HG03060 (cell line): ENCODE data around the gene E2F6.

ENCODE experiments used
- ATAC-seq: cut with Tn5 transposase; IDR thresholded peaks from one replicate; pipeline ENCODE4 v1.9.1; 2021; ENCODE audit warnings: low read depth, moderate number of reproducible peaks; ENCODE audit not compliant: unreplicated experiment

The E2F6 gene

DNA sequence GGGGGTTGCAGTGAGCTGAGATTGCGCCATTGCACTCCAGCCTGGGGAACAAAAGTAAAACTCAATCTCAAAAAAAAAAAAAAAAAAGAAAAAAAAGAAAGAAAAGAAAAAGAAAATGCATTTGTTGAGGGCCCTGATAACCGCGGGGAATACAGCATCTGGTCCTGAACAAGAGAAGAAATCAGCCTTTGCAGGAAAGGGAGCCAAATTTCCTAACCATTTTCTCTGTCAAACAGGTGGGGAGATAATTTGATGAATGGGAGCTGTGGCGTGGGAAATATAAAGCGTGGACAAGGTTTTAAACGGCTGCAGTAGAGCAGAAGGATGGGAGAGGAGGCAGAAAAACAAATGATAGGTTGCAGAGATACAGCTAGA, 864 bp downstream of the E2F6 start:
- ATAC-seq, result no peak

DNA sequence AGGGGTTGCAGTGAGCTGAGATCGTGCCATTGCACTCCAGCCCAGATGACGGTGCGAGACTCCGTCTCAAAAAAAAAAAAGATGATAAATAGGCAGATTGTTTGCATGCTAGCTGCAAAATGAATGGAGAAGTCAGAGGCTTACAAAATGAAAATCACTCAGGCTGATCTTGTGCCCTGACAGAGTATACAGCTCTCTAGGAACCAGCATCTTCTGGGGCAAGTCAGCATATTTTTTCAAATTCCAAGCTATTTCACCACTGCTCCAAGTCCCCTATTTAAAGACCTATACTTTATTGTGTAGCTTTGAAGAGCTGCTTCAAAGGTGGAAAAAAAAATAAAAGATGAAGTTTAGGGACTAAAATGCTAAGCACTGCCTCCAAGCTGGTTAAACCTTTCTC, 6.1 kb downstream of the E2F6 start:
- ATAC-seq, result no peak

DNA sequence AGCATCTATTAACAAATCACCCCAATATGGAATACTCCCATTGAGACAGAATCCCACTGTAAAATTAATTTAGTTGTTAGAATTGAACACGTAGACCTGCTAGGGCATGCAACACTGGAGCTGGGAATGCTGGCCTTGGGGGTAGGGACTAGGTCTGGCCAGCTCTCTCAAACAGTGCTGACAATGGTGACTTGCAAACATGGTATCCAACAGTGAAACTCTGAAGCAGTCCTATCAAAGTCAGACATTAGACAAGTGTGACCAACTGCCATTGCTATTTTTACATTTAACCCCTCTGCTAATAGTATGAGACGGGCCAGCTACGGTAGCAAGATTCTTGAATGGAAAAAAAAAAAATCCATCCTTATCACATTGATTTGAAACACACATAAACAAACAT, 7.2 kb downstream of the E2F6 start:
- no peak for ATAC-seq

DNA sequence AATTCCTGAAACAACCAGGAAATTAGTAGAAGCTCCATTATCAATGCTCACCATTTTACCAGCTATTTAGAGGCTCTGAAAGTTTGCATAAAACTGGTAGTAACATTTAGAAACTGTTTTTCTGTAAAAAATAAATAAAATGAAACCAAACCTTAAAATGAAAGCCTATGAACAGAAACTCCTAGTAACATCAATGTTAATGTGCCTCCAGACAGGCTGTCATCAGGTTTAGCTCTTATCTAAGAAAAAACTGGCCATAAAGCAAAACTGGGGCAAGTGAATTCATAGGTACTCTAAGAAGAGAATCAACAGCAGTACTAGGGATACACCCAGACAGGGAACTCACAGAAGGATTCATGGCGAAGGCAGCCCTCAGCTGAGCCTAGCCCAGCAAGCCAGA, 8.0 kb downstream of the E2F6 start:
- no peak for ATAC-seq

DNA sequence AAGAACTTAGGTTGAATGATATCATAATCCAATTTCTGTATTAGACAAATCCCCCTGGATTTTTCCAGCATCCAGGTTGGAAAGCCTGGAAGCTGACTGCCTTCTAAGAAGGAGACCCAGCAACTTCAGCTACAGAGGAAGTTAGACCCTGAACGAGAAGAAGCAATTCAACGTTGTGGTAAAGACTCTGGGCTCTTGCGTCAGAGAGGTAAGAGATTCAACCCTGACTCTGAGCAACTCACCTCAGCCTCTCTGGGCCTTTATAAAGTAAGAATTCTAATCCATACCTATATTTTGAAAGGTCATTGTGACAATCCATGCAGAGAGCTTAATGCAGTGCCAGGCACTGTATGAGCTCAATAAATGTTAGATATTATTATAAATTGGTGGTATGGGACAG, 9.7 kb downstream of the E2F6 start:
- no peak for ATAC-seq

DNA sequence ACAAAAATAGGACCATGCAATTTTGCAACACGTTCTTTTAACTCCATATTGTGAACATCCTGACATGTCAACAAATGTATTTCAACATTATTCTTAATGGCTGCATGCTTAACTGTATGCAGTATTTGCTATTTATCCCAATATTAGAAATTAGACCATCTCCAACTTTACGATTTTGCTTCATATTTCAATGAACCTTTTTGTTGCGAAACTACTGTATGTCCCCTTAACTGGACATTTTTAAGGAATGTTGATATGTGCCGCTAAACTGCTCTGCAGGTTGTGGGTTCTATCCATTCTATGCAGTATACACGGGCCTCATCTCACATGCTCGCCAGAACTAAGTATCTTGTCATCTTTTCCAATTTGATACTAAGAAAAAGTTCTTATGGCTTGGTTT, 11.1 kb downstream of the E2F6 start:
- ATAC-seq, result no peak

DNA sequence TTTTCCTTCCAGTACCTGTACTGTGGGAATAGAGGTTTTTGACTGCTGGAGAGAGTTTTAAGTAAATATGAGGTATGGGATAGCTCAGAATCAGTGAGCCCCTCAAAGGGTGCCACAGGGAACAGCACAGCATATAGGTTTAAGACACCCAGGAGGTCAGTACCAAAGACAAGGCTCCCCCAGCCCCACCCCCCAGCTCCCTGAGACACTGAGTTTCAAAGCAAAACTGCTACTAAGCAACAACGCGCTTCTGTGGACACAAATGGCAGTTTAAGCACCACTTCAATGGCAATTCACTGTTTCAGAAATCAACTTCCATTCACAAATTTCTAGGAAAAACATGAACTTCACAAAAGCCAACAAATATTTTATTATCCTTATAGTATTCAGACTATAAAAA, 15.2 kb downstream of the E2F6 start:
- no peak for ATAC-seq

DNA sequence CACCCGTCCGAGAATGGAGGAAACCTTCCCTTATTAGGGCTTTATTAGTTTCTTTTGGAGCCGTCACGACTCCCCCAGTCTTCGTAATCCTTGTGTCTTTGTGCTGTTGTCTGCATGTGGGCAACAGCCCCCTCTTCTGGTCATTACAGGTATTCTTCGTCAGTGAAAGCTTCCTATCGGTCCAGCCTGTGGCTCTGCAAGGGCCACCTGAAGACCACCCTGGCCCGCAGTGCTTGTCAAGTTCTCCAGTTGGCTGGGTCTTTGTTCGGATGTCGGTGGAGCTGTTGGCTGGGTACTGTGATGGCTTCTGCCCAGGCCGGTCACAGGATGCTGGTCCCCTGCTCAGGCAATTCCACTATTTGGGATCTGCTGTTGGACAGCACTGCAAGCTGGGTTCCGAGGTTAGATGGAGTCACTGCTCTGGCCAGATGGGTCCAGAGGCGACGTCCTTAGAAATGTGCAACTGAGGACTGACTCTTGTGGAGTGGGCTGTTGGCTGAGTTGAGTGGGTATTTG, 19.2 kb downstream of the E2F6 start:
- ATAC-seq, result no peak

DNA sequence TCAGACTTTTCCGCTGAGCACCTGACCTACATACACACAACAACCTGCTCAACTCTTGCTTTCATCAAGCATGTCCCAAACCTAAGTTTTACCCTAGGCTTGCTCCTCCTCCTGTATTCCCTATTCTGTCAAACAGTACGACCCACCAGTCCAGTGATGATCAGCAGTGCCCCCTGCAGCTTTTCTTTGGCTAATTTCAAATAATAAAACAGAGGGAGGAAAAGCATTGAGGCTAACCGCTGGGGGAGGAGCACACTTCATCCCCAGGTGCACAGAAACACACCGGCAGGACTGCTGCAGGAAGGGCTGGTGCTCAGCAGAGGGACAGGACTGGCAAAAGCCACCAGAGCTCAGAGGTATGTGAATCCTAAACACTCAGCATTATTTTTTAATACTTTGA, 21.2 kb downstream of the E2F6 start:
- ATAC-seq, result no peak

DNA sequence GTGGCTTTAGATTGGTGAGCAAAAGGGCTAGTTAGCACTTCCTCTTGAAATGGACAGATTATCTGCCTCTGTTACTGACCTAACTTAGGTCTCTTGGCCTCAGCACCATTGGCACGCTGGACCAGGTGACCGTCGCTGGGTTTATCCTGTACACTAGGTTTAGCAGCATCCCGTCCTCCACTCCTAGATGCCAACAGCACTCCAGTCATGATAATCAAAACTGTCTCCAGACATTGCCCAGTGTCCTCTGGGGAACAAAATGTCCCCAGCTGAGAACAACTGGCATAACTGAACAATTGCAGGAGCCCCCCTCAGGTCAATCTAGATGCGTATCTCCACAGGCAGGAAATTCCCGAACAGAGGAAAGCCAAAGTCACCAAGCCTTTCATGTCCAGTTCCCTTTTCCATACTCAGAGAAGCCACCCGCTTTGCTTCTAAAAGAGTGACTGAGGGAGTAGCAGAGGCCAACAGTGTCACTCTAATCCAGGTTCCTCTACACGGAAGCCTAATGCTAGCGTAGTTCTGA, 27.3 kb downstream of the E2F6 start:
- ATAC-seq, result no peak

DNA sequence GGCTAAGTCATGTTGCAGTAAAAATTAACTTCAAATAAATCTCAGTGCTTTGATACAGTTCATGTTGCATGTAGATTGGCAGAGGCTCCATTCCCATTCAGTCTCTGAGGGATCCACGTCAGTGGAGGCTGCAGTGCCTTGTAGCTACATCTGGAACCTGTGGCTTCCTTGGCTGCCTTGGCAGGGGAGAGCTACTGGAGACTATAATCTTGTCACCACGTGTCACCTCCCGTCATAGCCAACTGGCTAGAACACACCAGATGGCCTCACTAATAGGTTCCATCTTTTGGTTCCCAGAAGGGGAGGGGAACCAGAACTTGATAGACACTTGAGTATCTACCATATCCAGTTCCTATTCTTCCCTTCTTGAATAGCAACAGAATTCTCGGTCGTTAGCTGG, 28.4 kb downstream of the E2F6 start:
- ATAC-seq, result no peak

DNA sequence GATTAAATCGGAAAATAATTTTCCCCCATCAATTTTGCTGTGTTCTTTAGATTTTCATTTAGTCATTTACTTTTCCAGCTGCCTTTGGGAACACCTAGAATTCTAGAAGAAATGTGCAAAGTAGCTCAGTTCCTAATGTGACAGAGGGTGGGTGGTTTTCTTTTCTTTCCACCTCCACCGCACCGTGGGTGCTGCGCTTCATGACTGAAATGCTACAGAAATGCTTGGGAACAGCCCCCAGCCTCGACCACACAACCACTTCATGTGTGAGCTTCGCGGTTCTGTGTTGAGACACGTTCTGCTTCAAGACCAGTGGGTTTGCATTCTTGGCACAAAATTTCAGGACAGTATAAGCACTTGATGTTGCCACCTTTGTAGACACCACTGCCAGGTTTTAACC, 30.9 kb downstream of the E2F6 start:
- no peak for ATAC-seq

DNA sequence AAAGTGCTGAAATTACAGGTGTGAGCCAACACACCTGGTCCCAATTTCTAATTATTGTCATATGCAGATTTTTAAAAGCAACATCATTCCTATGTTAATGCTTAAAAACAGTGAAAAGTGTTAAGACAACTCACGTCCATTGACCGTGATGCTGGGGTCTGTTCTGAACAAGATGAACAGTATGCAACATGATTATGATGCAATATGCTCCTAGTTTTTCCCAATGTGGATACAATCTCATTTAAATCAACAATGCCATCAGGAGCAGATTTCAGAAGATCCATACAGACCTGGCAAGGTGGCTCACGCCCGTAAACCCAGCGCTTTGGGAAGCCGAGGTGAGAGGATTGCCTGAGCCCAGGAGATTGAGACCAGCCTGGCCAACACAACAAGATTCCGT, 31.5 kb downstream of the E2F6 start:
- ATAC-seq, result no peak

DNA sequence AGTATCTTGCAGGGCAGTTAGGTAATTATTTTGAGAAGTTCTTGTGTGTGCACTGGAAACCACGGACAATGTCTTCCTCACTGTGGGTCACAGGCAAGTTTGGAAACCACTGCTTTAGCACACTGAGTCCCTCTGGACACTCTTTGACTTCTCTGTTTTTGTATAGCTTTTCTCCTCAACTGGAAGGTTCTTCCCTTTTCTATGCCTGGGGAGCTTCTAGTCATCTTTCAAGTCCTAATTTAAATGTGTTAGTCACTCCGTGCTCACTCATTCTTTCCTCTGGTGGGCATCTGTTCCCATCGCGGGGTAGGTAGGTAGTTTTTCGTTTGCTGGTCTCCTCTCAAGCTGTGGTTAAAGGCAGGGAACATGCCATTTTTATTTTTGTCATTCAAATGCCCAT, 32.1 kb downstream of the E2F6 start:
- no peak for ATAC-seq

DNA sequence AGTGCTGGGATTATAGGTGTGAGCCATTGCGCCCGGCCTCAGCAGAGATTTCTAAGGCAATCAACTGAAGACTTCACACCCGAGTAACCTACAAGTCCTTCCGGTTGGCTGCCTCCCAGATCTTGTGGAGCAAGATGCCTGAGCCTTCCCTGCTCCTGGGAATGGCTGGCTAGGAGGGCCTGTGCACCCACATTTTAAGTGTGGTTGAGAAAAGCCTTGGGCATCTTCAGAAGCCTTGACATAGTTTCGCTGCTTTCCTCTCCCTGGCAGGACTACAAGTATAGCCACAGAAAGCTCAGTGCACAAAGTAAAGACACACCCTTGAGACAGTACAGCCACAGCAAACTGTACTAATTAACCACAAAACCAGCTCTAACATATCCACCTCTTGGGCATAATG, 35.2 kb downstream of the E2F6 start:
- ATAC-seq, result no peak

DNA sequence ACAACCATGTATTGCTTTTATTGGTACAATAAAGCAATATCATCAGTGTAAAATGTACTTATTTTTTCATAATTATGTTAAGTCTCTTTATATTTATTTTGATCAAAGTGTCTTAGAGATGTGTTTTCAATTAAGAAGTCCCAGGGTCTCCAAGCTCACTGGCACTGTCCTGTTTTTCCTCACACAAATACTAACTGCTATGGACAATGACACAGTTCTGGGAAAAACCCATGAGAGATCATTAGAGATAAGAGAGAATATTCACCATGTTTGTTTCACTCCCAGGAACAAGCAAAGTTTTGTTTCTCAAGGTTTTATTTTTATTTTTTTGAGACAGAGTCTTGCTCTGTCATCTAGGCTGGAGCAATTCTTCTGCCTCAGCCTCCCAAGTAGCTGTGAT, 38.7 kb downstream of the E2F6 start:
- ATAC-seq, result no peak

DNA sequence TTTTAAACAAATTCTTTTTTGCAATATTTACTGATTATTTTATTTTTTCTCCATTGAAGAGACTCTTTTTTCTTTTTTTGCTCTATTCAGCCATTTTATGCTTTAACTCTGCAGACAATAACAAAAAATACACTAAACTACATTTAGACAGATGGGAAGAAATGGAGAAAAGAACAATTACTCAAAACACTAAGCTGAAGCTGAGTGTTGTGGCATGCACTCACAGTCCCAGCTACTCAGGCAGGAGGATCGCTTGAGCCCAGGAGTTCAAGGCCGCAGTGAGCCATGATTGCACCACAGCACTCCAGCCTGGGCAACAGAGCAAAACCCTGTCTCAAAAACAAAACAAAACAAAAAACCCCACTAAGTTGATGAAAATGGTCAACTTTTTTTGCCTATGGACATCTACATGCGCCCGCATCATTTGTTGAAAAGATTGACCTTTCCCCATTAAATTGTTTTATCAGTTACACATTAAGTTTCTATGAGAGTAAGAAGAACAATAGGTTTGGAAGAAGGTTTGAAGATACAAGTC, 43.0 kb downstream of the E2F6 start:
- no peak for ATAC-seq

DNA sequence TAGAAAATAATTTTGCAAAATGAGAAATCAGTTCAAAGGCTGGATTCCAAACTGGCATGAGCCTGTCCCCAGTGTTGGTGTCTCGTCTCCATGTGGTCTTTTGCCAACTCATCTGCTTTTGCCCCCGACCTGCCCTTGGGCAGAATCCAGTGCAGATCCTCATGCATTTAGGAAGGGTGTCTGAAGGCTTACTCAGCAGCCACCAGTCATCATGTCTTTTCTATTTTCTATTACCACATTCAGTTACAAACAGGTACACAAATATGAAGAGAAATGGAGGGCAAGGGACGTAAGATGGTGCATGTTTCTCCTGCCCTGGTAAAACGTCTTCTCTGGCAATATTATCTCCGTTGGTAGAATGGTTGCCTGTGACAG, 43.5 kb downstream of the E2F6 start:
- ATAC-seq, result no peak

DNA sequence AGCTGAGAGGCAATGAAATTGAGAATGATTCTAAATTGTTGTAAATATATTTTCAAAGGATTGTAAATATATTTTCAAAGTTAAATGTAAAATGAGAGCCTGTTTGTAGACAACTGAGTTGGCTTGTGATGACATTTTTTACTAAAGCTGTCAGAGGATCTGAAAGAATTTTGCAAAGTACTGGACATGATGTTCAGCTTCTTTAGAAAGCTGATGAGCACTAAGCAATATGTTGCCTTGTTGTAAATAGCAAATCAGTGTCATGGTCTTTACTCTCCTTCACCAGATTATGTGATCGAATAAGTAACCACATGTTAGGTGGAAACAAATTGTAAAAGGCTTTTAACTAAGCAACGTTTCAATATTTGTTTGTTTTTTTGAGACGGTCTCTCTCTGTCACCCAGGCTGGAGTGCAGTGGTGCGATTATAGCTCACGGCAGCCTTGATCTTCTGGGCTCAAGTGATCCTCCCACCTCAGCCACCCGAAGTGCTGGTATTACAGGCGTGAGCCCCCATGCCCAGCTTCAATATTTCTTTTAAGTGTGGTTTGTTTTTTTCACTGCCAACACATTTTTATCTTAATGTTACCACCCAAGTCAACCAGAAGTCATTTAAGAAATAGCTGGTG, 44.0 kb downstream of the E2F6 start:
- no peak for ATAC-seq

DNA sequence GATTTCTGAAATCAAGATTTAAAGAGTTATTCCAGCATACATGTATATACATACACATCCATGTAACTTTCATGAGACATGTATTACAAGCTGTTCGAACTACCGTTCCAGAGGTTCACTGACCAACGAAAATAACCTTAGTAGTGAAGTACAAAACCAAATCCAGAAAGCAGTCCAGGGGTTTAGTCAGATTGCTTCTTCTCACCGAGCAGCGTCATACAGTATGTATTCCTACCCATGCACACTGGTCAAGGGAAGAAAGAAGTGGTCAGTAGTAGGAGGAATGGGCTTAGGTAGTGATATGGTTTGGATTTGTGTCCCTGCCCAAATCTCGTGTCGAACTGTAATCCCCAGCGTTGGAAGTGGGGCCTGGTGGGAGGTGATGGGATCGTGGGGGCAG, 45.3 kb downstream of the E2F6 start:
- ATAC-seq, result no peak

DNA sequence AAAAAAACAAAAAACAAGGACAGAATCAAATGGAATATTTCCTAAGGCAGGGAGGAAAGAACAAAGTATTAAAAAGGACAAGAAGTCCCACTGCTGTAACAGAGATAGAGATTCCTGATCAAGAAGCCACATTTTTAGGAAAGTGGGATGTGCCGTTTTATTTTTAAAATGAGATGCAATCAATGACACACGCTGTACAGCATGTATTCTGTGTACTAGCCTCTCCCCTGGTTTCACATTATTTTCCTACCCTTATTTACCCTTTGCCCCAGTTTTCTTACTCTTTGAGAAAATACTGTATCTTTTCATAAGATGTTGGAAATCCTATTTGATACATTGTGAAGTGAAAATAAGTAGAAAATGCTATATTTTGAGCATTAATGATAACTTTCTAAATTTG, 45.8 kb downstream of the E2F6 start:
- no peak for ATAC-seq

DNA sequence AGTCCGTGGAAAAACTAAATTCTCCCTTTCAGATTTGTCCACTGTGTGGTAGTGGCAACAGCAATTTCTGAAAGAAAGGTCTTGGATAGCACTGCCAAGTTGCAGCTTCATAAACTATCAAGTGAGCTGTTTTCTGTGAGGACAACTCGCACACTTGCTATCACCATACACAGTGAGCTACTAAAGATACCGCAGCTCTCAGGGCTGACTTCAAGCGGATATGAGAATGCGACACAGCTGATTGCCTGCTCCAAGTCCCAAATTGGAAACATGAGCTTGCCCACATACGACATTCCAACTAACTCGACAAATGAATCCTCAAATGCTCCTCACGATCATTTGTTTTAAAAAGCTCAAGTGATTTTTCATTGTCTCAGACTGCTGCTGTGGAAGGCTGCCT, 46.2 kb downstream of the E2F6 start:
- ATAC-seq, result no peak
